ACHN (cell line): ENCODE data around the gene NCK2.

Source experiments
- DNase-seq: peaks from one replicate; pipeline ENCODE4 v3.0.0-alpha.2; 2015
- in situ Hi-C: cut with HindIII; loops from 2 replicates; pipeline ENCODE4 v1.10.0; 2017; ENCODE audit warnings: low sequenced_read_pairs, low pct_ligation_motif_present, low pct_unique_long_range_greater_than_20kb

NCK2 gene

GRCh38 chr2:105783972-105784371 is 39.3 kb downstream of the NCK2 start:
- DNase-seq, result no peak
- in situ Hi-C loops, result no loop called here

- no peak for DNase-seq
- in situ Hi-C loops, result no loop called here
Measured at GRCh38 chr2:105784589-105784988, 39.9 kb downstream of the NCK2 start.

- in situ Hi-C loops, result no loop called here
- no peak for DNase-seq
Measured at GRCh38 chr2:105785095-105785847, 40.6 kb downstream of the NCK2 start.

GRCh38 chr2:105786231-105787230 is 41.8 kb downstream of the NCK2 start:
- no peak for DNase-seq
- in situ Hi-C loops, result no loop called here

GRCh38 chr2:105787376-105788318 is 42.9 kb downstream of the NCK2 start:
- in situ Hi-C loops, result no loop called here
- no peak for DNase-seq

- DNase-seq, result no peak
- in situ Hi-C loops, result no loop called here
Measured at GRCh38 chr2:105788670-105789290, 44.1 kb downstream of the NCK2 start.

- in situ Hi-C loops, result no loop called here
- no peak for DNase-seq
Measured at GRCh38 chr2:105789745-105790460, 45.2 kb downstream of the NCK2 start.

- DNase-seq, result no peak
- in situ Hi-C loops, result no loop called here
Measured at GRCh38 chr2:105790461-105791149, 45.9 kb downstream of the NCK2 start.

GRCh38 chr2:105791229-105791628 is 46.5 kb downstream of the NCK2 start:
- no peak for DNase-seq
- in situ Hi-C loops, result no loop called here

- in situ Hi-C loops, result no loop called here
- no peak for DNase-seq
Measured at GRCh38 chr2:105792561-105792960, 47.8 kb downstream of the NCK2 start.

- in situ Hi-C loops, result no loop called here
- no peak for DNase-seq
Measured at GRCh38 chr2:105793196-105793975, 48.7 kb downstream of the NCK2 start.

GRCh38 chr2:105794926-105795574 is 50.3 kb downstream of the NCK2 start:
- no peak for DNase-seq
- in situ Hi-C loops, result no loop called here

- in situ Hi-C loops, result no loop called here
- DNase-seq, result no peak
Measured at GRCh38 chr2:105795575-105795934, 50.8 kb downstream of the NCK2 start.

GRCh38 chr2:105796131-105796638 is 51.5 kb downstream of the NCK2 start:
- in situ Hi-C loops, result no loop called here
- no peak for DNase-seq

- DNase-seq, result no peak
- in situ Hi-C loops, result no loop called here
Measured at GRCh38 chr2:105796791-105797190, 52.1 kb downstream of the NCK2 start.

- no peak for DNase-seq
- in situ Hi-C loops, result no loop called here
Measured at GRCh38 chr2:105797298-105797819, 52.6 kb downstream of the NCK2 start.
